SHP77 treated with DMSO at 0.1 percent for 48 hours (cell line): Measurements from ENCODE around the gene CASP2.
"Not testable (repeated sequence)": the region's sequence is repeated elsewhere in the genome, so short reads cannot be mapped to it uniquely, and the experiment has no call there.

Source experiments
- DNase-seq: peaks from one replicate; lab custom pipeline; 2025; lab: John Stamatoyannopoulos, UW

The CASP2 gene

DNA sequence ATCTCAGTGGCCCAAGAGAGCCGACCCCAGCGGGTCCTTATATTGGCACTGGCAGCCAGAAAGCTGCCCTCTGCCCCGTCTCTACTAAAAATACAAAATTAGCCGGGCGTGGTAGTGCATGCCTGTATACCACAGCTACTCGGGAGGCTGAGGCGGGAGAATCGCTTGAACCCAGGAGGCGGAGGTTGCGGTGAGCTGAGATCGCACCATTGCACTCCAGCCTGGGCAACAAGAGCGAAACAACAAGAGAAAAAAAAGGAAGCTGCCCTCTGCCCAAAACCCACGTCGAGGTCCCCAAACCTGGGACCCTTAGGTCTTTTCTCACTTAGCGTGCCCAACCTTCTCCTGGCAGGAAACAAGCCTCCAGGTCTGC is 24.0 kb upstream of the CASP2 start:
- DNase-seq: not testable (repeated sequence)

DNA sequence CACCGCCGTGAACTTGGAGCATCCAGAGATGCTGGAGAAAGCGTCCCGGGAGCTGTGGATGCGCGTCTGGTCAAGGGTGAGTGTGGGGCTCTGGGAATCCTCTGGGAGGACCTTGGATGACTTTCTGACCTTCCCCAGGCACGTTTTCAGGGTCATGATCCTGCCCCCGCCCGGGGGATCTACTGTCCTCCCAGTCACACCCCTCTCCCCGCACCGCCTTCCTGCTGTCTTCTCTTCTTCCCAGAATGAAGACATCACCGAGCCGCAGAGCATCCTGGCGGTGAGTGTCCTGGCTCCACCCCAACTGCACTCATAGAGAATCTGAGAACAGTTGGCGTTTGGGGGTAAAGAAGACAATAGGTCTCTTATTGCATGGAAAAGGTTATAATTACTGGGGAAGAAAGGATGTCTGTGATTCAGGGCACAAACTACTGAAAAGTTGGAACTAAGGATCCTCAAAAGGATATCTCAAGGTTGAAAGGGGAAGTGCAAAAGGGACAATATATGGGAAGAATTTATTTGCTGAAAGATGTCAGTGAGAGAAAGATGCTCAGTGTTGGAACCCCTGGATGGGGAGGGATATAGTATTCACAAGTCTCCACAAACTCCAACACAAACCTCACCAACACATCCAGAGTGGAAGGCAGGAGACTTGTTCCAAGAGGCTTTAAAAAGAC is 23.0 kb upstream of the CASP2 start:
- no peak for DNase-seq

DNA sequence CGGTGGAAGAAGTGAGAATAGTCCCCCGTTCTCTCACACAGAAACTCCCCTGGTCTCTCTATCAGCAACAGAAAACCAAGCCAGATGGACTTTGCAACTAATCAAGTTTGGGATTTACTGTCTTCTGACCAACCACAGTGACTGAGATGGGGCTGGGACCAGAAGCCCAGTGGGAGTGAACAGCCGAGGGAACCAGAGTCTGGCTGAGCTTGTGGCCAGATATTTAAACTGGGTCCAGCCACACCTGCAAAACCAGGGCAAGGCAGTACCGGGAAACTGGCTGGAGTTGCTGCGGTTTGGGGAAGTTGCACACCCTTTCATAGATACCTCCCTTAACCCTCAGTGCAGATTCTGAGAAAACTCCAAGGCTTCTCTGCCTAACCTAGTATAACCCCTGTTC is 18.9 kb upstream of the CASP2 start:
- no peak for DNase-seq

GRCh38 chr7:143271240-143271639 is 16.9 kb upstream of the CASP2 start:
- no peak for DNase-seq

DNA sequence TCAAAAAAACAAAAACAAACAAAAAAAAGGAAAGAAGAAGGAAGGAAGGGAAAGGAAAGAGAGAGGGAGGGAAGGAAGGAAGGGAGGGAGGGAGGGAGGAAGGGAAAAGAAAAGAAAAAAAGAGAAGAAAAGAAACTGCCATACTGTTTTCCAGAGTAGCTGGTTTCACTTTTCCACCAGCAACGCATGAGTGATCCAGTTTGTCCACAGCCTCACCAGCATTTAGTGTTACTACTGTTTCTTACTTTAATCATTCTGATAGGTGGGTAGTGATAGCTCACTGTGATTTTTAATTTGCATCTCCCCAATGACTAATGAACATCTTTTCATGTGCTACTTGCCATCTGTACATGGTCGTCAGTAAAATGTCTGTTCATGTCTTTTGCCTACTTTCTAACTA is 15.3 kb upstream of the CASP2 start:
- DNase-seq: no peak

GRCh38 chr7:143279186-143280098 is 8.7 kb upstream of the CASP2 start:
- DNase-seq: no peak

GRCh38 chr7:143280160-143280559 is 8.0 kb upstream of the CASP2 start:
- DNase-seq: no peak

DNA sequence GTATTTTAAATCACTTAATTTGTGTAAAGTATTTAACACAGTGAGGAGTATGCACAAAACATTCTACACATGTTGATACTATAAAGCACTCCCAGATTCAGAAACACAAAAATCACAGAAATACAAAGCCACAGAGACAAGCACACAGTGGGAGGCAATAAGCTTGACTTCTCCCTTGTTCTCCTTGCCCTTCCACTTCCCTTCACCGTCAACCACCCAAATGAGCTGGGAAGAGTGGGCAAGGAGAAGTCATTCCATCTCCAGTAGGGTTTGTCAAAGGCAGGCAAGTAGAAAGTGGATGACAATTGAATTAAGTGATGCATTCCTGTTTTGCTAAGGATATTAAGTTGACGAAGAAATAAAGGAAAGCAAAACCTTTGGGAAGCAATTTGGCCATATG is 7.6 kb upstream of the CASP2 start:
- DNase-seq: no peak

GRCh38 chr7:143281529-143281928 is 6.6 kb upstream of the CASP2 start:
- DNase-seq: no peak

- no peak for DNase-seq
These were observed 6.0 kb upstream of the CASP2 start for GRCh38 chr7:143282124-143282523.

- no peak for DNase-seq
These were observed 4.8 kb upstream of the CASP2 start for GRCh38 chr7:143283381-143283780.

- no peak for DNase-seq
These were observed 3.3 kb upstream of the CASP2 start, which contains the start of gene TMEM139 for GRCh38 chr7:143284591-143285469. TMEM139 (plus strand) TSS chr7:143284958; CDS start chr7:143285958, 1,000 bp downstream.

DNA sequence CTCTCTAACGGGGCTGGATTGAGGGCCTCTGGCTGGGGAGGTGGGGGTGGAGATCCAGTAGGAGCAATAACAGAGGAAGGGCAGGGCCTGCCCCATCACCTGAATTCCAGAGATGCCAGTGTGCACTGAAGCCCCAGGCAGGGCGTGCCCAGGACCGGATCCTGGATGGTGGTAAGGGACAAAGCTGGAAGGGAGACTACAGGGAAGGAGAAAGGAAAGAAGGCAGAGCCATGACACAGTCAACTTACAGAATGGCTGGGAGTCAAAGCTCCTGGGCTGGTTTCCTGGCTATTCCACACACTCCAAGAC is 2.7 kb upstream of the CASP2 start:
- DNase-seq: no peak

GRCh38 chr7:143285806-143286521 is 2.2 kb upstream of the CASP2 start:
- no peak for DNase-seq

GRCh38 chr7:143286522-143286890 is 1.6 kb upstream of the CASP2 start:
- no peak for DNase-seq

GRCh38 chr7:143287339-143287934 is 714 bp upstream of the CASP2 start:
- DNase-seq: no peak

DNA sequence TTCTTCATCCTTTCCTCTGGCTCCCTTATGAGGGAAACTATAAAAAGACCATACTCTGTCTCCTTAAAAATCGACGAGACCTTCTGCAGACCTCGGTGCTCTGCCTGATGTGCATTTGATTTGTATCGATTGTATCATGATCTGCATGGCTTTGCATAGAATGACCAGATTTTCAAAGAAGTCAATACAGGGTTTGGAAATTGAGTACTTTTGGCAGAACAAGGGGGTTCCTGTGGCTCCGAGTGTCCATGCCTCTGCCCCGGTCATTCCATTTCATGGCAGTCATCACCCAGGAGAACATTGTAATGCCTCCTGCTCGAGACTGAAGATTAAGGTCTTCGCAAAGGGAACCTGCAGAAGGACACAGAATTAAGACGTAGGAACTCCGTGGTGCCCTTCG is 685 bp downstream of the CASP2 start:
- no peak for DNase-seq

DNA sequence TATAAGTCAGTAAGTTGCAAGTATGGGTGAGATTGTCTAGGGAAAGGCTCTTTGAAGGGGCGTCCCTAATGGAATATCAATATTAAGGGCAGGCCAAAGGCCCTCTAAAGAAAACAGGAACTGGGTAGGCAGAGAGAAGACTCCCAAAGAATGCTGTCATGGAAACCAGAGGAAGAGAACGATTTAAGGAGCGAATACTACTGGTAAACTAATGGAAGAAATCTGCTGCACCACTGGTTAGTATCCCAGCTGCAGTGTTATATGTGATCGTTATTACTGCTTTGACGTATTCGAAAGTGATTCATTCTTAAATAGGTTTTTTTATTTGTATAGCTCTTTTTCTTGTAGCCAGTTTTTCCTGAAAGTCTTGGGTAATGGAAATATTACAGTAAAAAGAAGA is 1.3 kb downstream of the CASP2 start:
- no peak for DNase-seq

- not testable (repeated sequence) for DNase-seq
These were observed 1.7 kb downstream of the CASP2 start for GRCh38 chr7:143289888-143290287.

- no peak for DNase-seq
These were observed 2.1 kb downstream of the CASP2 start for GRCh38 chr7:143290293-143290692.

DNA sequence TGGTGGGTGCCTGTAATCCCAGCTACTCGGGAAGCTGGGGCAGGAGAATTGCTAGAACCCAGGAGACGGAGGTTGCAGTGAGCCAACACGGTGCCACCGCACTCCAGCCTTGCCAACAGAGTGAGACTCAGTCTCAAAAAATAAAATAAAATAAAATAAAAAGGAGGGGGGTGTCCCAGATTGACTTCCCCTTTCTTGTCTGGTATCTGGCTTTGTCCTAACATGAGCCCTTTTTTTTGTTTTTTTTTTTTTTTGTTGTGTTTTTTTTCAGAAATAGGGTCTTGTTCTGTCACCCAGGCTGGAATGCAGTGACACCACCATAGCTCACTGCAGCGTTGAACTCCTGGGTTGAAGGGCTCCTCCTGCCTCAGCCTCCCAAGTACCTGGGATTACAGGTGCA is 4.7 kb downstream of the CASP2 start:
- no peak for DNase-seq

GRCh38 chr7:143295870-143296269 is 7.7 kb downstream of the CASP2 start:
- no peak for DNase-seq
